Thyroid gland (tissue), 4 donors: ENCODE results near the gene CAMSAP2. TPM values are rescaled to one million over a fixed set of nuclear protein-coding genes. Genes with fewer than 3 reads are reported as not detected.

ENCODE experiments used
- DNase-seq, 2 donors: peaks; one replicate each; pipeline ENCODE4 v3.0.0-alpha.2; 2019
- H3K27ac ChIP-seq, 3 donors: fragments of 200-600 bp; sonication (generic); 1 replicate in 2 of 3; 2 replicates in 1 of 3; pipeline ENCODE4 v1.5.1; 2016 to 2019; ENCODE audit warnings: mild to moderate bottlenecking in 1 of 3, moderate library complexity in 1 of 3
- H3K27me3 ChIP-seq: fragments of 200-600 bp; sonication (generic); one replicate; pipeline ENCODE4 v1.5.1; 2019
- H3K36me3 ChIP-seq, 2 donors: fragments of 200-600 bp; sonication (generic); one replicate each; pipeline ENCODE4 v1.5.1; 2016 to 2019
- H3K4me1 ChIP-seq, 2 donors: fragments of 200-600 bp; sonication (generic); one replicate each; pipeline ENCODE4 v1.5.1; 2017 to 2019
- H3K4me3 ChIP-seq, 3 donors: fragments of 200-600 bp; sonication (generic); replicated peaks in 1 of 3; 1 replicate in 2 of 3; 2 replicates in 1 of 3; pipeline ENCODE4 v1.5.1; 2016; ENCODE audit warnings: mild to moderate bottlenecking in 1 of 3
- H3K9me3 ChIP-seq: fragments of 200-600 bp; sonication (generic); one replicate; pipeline ENCODE4 v1.5.1; 2017
- POLR2A ChIP-seq, 2 donors: fragments of 450-650 bp; IDR thresholded peaks; one replicate each; pipeline ENCODE4 v1.6.1; 2017; ENCODE audit warnings: antibody characterized with exemption in 2 of 2, mild to moderate bottlenecking in 2 of 2, moderate library complexity in 1 of 2
- WGBS, 2 donors: methylation state at CpG; one replicate each; pipeline ENCODE4 v1.1.5; 2017; 5-methylcytosine and 5-hydroxymethylcytosine counted together
- intact Hi-C: fragments of 100-400 bp; cut with DNase I; formaldehyde crosslinking; loops from one replicate; pipeline ENCODE4 v1.15.1; 2023
- total RNA-seq, 4 donors: library from RNA; depleted of rRNA; stranded (reverse); fragments of >200 nt; gene quantifications; one replicate each; pipeline ENCODE4 v1.2.3, GENCODE V29; 2016
- TF ChIP-seq, protein P1 (sequence below), 6 experiments: fragments of 200-600 bp in 3 of 6; fragments of 450-650 bp in 3 of 6; sonication (generic) in 3 of 6; IDR thresholded peaks; one replicate each; pipeline ENCODE4 v1.5.1; 2016 to 2019; ENCODE audit warnings: antibody characterized with exemption in 6 of 6, mild to moderate bottlenecking in 2 of 6, inconsistent platforms in 1 of 6, moderate library complexity in 1 of 6

CAMSAP2 gene
- total RNA-seq, 4 donors from 2014 or later: 36.3 to 53.5 (median 41.8) TPM

DNA sequence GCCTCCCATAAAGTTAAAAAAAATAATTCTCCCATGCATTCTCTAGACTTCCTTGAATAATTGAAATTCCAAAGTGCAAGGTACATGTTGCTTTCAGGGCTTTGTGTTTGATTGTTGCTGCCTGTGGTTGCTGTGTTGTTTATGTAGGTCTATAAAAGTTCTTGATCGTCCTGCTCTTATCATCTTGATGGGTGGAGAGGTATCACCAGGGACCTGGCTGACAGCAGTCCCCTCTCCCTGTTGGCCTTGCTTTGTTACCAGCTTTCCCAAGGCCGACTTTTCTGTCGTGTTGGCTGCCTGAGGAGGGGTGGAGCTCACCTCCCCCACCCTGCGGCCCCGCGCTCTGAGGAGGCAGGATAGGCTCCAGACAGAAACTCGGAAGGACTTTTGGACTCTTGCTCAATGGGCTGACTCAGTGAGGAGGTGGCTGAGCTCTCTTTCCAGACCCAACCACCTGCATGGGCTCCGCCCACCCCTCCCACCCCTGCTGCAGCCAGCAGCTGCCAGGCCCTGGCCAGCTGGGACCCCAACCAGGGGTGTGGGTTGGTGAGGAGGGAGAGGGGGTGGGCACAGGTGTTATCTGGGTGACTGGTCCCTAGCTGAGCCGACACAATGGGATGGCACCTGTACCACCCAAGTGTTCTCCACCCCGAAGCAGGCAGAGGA, 158.0 kb downstream of the CAMSAP2 start:
- WGBS, 2 donors: 57 to 60% methylated on average over 5 to 9 of the region's 10 CpGs
- Histone ChIP-seq H3K27ac (no peak overlapping the region), H3K4me3 (no peak overlapping the region), H3K9me3 (no peaks in the 10 kb centered on the region), H3K4me1 (peaks cover 3% of the 10 kb centered on the region in 2 donors), H3K36me3 (no peaks in the 10 kb centered on the region), H3K27me3 (no peaks in the 10 kb centered on the region)
- intact Hi-C loops: no loop called here
- DNase-seq: no peak
- TF ChIP-seq, protein P1, sequence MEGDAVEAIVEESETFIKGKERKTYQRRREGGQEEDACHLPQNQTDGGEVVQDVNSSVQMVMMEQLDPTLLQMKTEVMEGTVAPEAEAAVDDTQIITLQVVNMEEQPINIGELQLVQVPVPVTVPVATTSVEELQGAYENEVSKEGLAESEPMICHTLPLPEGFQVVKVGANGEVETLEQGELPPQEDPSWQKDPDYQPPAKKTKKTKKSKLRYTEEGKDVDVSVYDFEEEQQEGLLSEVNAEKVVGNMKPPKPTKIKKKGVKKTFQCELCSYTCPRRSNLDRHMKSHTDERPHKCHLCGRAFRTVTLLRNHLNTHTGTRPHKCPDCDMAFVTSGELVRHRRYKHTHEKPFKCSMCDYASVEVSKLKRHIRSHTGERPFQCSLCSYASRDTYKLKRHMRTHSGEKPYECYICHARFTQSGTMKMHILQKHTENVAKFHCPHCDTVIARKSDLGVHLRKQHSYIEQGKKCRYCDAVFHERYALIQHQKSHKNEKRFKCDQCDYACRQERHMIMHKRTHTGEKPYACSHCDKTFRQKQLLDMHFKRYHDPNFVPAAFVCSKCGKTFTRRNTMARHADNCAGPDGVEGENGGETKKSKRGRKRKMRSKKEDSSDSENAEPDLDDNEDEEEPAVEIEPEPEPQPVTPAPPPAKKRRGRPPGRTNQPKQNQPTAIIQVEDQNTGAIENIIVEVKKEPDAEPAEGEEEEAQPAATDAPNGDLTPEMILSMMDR (IDR thresholded peaks at IDR 0.05): no peak
- TF ChIP-seq POLR2A (IDR thresholded peaks at IDR 0.05): no peak

DNA sequence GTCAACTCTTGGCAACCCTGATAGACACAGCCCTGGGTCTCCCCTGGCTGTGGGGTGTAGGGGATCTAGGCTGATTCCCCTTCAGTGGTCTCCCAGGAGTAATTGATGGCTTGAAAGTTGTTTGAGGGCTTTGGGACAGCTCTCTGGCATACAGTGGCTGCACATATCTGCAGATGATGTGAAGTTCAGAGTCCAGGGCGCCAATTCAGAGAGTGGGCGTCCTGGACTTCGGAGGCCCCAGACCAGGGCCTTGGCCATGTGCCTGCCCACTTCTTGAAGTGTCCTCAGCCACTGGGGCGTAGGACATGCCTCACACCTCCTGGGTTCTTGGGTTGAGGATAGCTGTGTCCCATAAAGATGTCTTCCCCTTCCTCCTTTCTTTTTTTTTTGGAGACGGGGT, 158.6 kb downstream of the CAMSAP2 start:
- Histone ChIP-seq H3K27ac (no peak overlapping the region), H3K36me3 (no peaks in the 10 kb centered on the region), H3K27me3 (no peaks in the 10 kb centered on the region), H3K4me3 (no peak overlapping the region), H3K4me1 (no peaks in the 10 kb centered on the region), H3K9me3 (no peaks in the 10 kb centered on the region)
- 76% methylated on average over 2 to 5 of the region's 5 CpGs for WGBS, 2 donors
- TF ChIP-seq, protein P1 (IDR thresholded peaks at IDR 0.05): no peak
- no peak for TF ChIP-seq POLR2A (IDR thresholded peaks at IDR 0.05)
- DNase-seq: no peak
- intact Hi-C loops: no loop called here

DNA sequence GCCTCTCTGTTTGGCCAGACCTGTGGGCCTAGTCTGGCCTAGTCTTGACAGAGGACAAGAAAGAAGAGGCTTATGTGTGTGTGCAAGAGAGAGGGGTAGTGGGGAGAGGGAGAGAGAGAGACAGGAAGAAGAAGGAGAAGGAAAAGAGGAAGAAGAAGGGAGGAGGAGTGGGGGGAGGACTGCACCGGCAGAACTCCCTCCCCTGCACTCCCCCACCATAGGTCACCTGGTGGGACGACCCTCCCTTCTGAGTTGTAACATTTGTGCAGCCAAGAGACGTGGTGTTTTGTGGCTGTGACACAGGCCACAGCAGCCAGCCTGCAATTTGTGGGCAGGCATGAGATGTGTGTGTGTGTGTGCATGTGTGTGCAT, 160.3 kb downstream of the CAMSAP2 start:
- H3K36me3 ChIP-seq: no peaks in the 10 kb centered on the region
- no peak for DNase-seq
- no peaks in the 10 kb centered on the region for H3K27me3 ChIP-seq
- H3K4me1 ChIP-seq: no peaks in the 10 kb centered on the region
- WGBS, 2 donors: 78 to 79% methylated on average over 3 of the region's 3 CpGs
- H3K4me3 ChIP-seq: no peak overlapping the region
- intact Hi-C loops: no loop called here
- no peak for TF ChIP-seq POLR2A (IDR thresholded peaks at IDR 0.05)
- TF ChIP-seq, protein P1 (IDR thresholded peaks at IDR 0.05): no peak
- no peaks in the 10 kb centered on the region for H3K9me3 ChIP-seq
- H3K27ac ChIP-seq: no peak overlapping the region

DNA sequence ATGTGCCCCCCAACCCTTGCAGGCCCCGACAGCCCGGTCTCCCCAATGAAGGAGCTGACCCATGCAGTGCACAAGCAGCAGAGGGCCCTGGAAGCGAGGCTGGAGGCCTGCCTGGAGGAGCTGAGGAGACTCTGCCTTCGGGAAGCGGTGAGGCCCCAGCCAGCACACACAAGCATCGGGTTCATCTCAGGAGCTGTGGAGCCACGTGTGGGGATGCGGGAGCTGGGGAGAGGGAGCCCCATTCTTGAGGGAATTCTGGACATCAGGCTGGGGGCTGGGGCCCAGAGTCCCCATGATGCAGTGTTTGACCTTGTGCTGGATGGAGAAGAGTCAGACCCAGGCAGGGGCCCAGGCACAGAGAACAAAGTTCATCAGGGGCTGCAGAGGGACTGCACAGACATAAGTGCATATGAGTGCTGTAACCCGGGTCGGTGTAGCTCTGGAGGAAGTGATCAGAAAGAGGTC, 160.8 kb downstream of the CAMSAP2 start:
- Histone ChIP-seq H3K4me1 (no peaks in the 10 kb centered on the region), H3K36me3 (no peaks in the 10 kb centered on the region), H3K4me3 (no peak overlapping the region), H3K9me3 (no peaks in the 10 kb centered on the region), H3K27me3 (no peaks in the 10 kb centered on the region), H3K27ac (no peak overlapping the region)
- WGBS, 2 donors: 89 to 90% methylated on average over 5 to 10 of the region's 10 CpGs
- TF ChIP-seq, protein P1 (IDR thresholded peaks at IDR 0.05): no peak
- no peak for TF ChIP-seq POLR2A (IDR thresholded peaks at IDR 0.05)
- intact Hi-C loops: no loop called here
- DNase-seq: no peak

DNA sequence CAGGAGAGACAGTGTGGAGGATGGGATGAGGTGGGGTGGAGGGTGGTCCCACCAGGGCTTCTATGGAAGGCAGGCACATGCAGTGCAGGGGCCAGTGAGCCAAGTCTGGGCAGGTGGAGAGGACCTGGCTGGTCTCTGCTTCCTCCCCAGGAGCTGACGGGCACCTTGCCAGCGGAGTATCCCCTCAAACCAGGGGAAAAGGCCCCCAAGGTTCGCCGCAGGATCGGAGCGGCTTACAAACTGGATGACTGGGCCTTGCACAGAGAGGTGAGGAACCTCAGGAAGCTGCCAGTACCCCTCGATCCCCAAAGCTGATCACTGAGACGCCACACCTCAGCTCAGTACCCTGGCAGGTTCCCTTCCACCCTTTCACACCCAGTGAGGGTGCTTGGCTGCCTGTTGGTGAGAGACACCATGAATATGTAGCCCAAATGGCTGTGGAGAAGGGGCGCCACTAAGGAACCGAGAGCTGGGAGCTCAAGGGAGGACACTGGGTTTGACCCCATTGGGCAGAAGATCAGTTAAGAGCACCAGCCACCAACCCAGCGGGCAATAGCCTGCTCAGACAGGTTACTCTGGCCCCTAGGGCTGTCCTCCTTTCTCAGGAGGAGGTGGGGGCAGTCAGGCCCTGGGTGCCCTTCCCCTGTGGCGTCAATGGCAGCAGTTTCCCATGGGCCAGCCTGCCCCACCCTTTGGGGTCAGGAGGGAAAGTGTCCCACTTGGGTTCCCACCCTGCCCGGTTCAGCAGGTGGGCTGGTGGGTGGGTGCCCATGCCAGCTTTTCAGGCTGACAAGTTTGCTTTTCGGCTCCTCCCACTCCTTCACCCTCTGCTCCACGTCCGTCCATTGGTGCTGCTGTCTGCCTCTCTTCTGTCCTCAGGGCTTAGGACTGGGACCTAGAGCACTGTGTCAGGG, 161.5 kb downstream of the CAMSAP2 start:
- Histone ChIP-seq H3K9me3 (no peaks in the 10 kb centered on the region), H3K27me3 (no peaks in the 10 kb centered on the region), H3K27ac (no peak overlapping the region), H3K4me3 (no peak overlapping the region), H3K4me1 (no peaks in the 10 kb centered on the region), H3K36me3 (no peaks in the 10 kb centered on the region)
- 95 to 96% methylated on average over 13 to 16 of the region's 16 CpGs for WGBS, 2 donors
- intact Hi-C loops: no loop called here
- DNase-seq: no peak
- no peak for TF ChIP-seq POLR2A (IDR thresholded peaks at IDR 0.05)
- TF ChIP-seq, protein P1 (IDR thresholded peaks at IDR 0.05): no peak
